SJSA1 (cell line): ENCODE results near the gene CENPP. TPM values are rescaled to one million over a fixed set of nuclear protein-coding genes. Genes with fewer than 3 reads are reported as not detected.

Experiments used
- DNase-seq, 2 experiments: peaks; one replicate each; pipeline ENCODE4 v3.0.0-alpha.2; 2015 to 2020; ENCODE audit warnings: low spot score in 2 of 2, low read depth in 1 of 2
- H3K27ac ChIP-seq: fragments of 250-450 bp; sonication (Bioruptor Pico); 2 replicates; pipeline ENCODE4 v1.5.1; 2020; ENCODE audit warnings: mild to moderate bottlenecking, moderate library complexity
- H3K27me3 ChIP-seq: fragments of 250-450 bp; sonication (Bioruptor Pico); replicated peaks from 2 replicates; pipeline ENCODE4 v1.5.1; 2020; ENCODE audit warnings: mild to moderate bottlenecking, moderate library complexity
- H3K36me3 ChIP-seq: fragments of 250-450 bp; sonication (Bioruptor Pico); 2 replicates; pipeline ENCODE4 v1.5.1; 2020; ENCODE audit warnings: mild to moderate bottlenecking
- H3K4me1 ChIP-seq: fragments of 250-450 bp; sonication (Bioruptor Pico); replicated peaks from 2 replicates; pipeline ENCODE4 v1.6.1; 2021; ENCODE audit warnings: mild to moderate bottlenecking
- H3K4me3 ChIP-seq: fragments of 250-450 bp; sonication (Bioruptor Pico); 2 replicates; pipeline ENCODE4 v1.5.1; 2020; ENCODE audit warnings: mild to moderate bottlenecking
- H3K9me3 ChIP-seq: fragments of 250-450 bp; sonication (Bioruptor Pico); replicated peaks from 2 replicates; pipeline ENCODE4 v1.5.1; 2020; ENCODE audit warnings: mild to moderate bottlenecking
- total RNA-seq: library from RNA; depleted of rRNA; stranded (reverse); fragments of >200 nt; shearing (Covaris generic); gene quantifications from 2 replicates; pipeline ENCODE4 v1.2.3, GENCODE V29; 2014

The CENPP gene
- total RNA-seq, 1 experiment from 2014 or later, result 11.0 TPM

DNA sequence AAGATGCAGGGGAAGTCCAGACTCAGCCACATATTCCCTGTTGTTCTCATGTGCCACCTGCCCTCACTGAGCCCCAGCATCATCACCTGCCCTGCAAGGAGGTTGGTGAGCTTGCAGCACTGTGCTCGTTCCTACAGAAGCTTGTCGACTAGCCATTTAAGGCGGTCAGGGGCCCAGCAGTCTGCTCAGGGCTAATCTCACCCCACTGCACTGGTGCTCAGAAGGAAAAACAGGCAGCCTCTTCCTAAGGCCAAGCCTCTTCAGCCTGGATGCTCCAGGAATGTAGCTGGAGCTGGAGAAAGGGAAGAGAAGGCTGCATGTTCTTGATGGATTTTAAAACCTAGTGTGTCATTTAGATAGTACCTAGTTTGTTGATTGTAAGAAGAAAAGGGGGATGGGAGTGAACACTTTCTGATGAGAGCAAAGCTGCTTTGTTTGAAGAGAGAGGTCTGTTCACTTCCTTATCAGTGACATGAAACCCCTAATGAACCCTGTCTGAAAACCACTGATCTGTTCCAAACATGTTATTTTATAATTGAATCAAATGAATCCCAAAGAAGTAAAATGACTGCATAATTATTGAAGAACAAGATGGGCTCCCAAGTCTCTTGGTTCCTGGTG is 167.1 kb downstream of the CENPP start:
- Histone ChIP-seq H3K9me3 (no peaks in the 10 kb centered on the region), H3K27ac (no peak overlapping the region), H3K4me3 (no peak overlapping the region), H3K36me3 (no peaks in the 10 kb centered on the region), H3K27me3 (no peaks in the 10 kb centered on the region), H3K4me1 (peaks cover 6% of the 10 kb centered on the region)
- DNase-seq, result no peak

DNA sequence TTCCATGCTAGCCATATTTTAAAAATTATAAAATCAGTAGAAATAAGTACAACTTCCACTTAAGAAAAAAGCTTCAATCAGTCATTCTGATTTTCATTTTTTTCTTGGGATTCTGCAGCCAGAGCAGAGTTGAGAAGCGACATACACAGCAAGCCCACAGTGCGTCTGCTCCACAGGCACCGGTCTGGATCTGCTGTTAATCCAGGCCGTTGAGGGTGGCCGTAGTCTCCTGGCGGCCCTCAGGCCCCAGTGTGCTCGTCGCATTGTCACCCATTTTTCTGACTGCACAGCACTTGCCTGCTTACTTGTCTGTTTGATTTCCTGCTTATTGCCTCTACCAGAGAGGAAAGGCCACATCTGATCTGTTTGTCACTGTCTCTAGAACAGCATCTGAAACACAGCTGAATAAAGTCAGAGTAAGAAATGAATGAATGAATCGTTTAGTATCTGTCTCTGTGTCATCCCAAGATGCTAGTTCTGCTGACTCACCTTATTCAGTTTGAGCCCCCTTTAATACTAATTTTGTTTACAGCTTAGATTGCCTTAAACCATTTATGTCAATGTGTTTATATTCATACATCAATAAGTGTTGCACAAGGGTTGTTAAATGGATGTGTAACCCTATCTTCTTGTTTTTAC is 168.1 kb downstream of the CENPP start:
- peaks cover 5% of the 10 kb centered on the region for H3K4me1 ChIP-seq
- no peak overlapping the region for H3K4me3 ChIP-seq
- DNase-seq, result no peak
- H3K36me3 ChIP-seq, result no peaks in the 10 kb centered on the region
- H3K27me3 ChIP-seq, result no peaks in the 10 kb centered on the region
- no peak overlapping the region for H3K27ac ChIP-seq
- no peaks in the 10 kb centered on the region for H3K9me3 ChIP-seq

- H3K27ac ChIP-seq, result no peak overlapping the region
- DNase-seq, result no peak
- H3K36me3 ChIP-seq, result no peaks in the 10 kb centered on the region
- no peaks in the 10 kb centered on the region; the same call in 1 of the 2 replicates for H3K4me1 ChIP-seq
- H3K27me3 ChIP-seq, result no peaks in the 10 kb centered on the region
- no peak overlapping the region for H3K4me3 ChIP-seq
- H3K9me3 ChIP-seq, result no peaks in the 10 kb centered on the region
Observed at GRCh38 chr9:92494856-92495255, 169.1 kb downstream of the CENPP start.

- no peaks in the 10 kb centered on the region for H3K27me3 ChIP-seq
- H3K9me3 ChIP-seq, result no peaks in the 10 kb centered on the region
- H3K4me3 ChIP-seq, result no peak overlapping the region
- H3K4me1 ChIP-seq, result no peaks in the 10 kb centered on the region; the same call in 1 of the 2 replicates
- DNase-seq, result no peak
- no peaks in the 10 kb centered on the region for H3K36me3 ChIP-seq
- no peak overlapping the region for H3K27ac ChIP-seq
Observed at GRCh38 chr9:92496396-92497176, 170.8 kb downstream of the CENPP start.

DNA sequence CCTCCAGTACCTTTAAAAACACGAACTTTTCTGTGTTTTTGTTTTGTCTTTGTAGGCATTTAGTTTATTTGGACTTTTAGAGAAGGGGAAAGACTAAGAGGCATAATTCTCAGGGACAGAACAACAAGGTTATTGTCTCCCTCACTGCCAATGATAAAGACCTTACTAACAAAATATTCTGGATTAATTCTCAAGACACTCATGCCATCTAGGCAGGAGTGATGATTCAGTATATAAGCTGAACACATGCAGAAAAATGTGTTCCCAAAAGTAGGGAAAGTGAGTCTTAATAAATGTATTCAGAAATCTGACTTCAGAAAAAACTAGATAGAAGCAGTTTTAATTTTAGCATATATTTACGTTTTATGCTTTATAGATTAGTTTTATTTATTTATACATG is 173.9 kb downstream of the CENPP start:
- Histone ChIP-seq H3K4me1 (peaks cover 6% of the 10 kb centered on the region), H3K27ac (no peak overlapping the region)
- DNase-seq, result no peak

GRCh38 chr9:92500725-92501124 is 175.0 kb downstream of the CENPP start:
- peaks cover 16% of the 10 kb centered on the region for H3K4me1 ChIP-seq
- H3K36me3 ChIP-seq, result no peaks in the 10 kb centered on the region
- no peak for DNase-seq
- no peak overlapping the region for H3K27ac ChIP-seq
- H3K4me3 ChIP-seq, result no peak overlapping the region
- H3K27me3 ChIP-seq, result no peaks in the 10 kb centered on the region
- H3K9me3 ChIP-seq, result no peaks in the 10 kb centered on the region

More for the DNA sequence above, 173.9 kb downstream of the CENPP start:
- Histone ChIP-seq H3K9me3 (no peaks in the 10 kb centered on the region), H3K36me3 (no peaks in the 10 kb centered on the region), H3K27me3 (no peaks in the 10 kb centered on the region), H3K4me3 (no peak overlapping the region)

- DNase-seq, result no peak
- H3K27ac ChIP-seq, result no peak overlapping the region
- no peaks in the 10 kb centered on the region for H3K36me3 ChIP-seq
- no peak overlapping the region for H3K4me3 ChIP-seq
- H3K9me3 ChIP-seq, result no peaks in the 10 kb centered on the region
- no peaks in the 10 kb centered on the region for H3K27me3 ChIP-seq
- peaks cover 28% of the 10 kb centered on the region for H3K4me1 ChIP-seq
Observed at GRCh38 chr9:92501671-92502393, 176.1 kb downstream of the CENPP start.

DNA sequence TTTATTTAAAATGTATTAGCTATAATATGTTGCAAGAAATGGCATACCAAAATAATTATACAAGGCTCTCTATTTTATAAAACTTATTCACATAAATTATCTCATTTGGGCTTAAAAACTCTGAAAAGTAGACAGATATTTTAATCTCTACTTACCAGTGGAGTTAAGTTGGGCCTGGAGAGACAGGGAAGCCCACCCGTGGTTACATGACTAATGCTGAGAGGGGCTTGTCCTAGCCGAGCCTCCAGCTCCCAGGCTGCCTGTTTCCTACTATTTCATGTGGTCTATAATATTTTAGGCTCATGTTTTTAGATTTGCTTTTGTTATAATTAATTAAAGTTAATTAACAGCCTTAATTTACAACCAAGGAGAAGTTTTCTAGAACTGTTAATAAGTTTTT is 177.4 kb downstream of the CENPP start:
- no peak for DNase-seq
- Histone ChIP-seq H3K27ac (no peak overlapping the region), H3K36me3 (no peaks in the 10 kb centered on the region), H3K4me3 (no peak overlapping the region), H3K27me3 (no peaks in the 10 kb centered on the region), H3K9me3 (no peaks in the 10 kb centered on the region), H3K4me1 (peaks cover 41% of the 10 kb centered on the region)

DNA sequence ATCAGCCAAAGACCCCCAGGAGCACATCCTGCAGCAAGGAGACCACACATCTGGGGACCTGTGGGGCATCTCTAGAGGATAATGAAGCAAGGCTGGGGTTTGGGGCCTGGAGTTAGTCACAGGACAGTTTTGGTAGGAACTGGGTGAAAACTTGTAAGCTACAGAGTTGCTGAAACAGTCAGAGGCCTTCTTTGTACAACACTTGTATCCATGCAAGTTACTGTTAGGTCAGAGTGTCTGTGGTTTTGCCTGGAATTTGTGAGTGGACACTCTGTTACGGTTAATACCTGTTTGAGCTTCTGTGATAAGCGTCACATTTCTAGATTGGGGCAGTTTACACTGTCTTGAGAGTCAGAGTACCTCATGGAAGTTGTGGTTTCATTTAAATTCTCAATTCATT is 179.1 kb downstream of the CENPP start:
- Histone ChIP-seq H3K9me3 (no peaks in the 10 kb centered on the region), H3K4me3 (no peak overlapping the region), H3K4me1 (peaks cover 44% of the 10 kb centered on the region), H3K27me3 (no peaks in the 10 kb centered on the region), H3K27ac (peak overlapping the region; percentile 88), H3K36me3 (no peaks in the 10 kb centered on the region)
- DNase-seq, result no peak

DNA sequence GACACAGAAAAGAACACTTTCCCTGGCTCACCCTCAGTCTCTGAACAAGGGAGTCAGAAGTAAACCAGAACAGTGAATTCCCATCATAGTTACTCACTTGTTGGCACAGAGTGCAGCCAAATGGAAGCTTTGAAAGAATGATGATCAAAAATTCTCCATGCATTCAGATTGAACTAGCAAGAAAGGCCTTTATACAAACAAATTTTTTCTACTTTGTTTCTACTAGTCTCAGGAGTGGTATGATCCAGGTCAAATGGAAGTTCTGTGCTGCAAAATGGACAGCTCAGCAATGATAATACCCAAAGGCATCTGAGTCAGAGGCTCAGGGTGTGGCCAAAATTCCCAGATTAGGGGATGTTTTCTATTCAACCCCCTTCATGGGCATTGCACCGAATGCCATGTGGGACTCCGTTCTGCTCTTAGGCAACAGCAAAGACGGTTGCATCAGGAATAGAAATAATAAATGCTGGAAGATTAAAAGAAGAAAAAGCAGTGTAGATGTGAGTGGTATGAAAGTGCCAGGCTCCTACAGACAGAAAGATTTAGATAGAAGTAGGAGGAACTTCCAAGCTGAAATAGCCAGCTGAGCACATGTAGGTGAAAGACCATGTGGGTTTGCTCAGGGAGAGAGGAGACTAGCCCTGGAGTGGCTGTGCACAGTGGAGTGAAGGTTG is 180.6 kb downstream of the CENPP start:
- DNase-seq, result peak; percentile 84 to 86
- H3K4me3 ChIP-seq, result no peak overlapping the region
- no peaks in the 10 kb centered on the region for H3K27me3 ChIP-seq
- peak overlapping the region; percentile 88 for H3K27ac ChIP-seq
- H3K9me3 ChIP-seq, result no peaks in the 10 kb centered on the region
- peaks cover 44% of the 10 kb centered on the region for H3K4me1 ChIP-seq
- no peaks in the 10 kb centered on the region for H3K36me3 ChIP-seq

DNA sequence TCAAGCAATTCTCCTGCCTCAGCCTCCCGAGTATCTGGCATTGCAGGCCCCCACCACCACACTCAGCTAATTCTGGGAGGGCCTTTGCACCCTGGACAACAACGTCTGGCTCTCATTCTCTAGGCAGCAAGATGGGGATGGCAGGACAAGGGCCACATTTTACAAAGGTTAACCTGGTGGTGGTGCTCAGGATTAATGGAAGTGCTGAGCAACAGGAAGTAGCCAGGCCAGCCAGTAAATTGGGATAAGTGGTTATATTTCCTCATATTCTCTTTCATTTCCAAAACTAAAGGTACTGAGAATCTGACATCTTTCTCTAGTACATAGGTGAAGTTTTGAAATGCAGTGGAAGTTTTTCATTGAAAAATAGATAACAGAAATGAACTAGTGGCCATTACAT is 181.3 kb downstream of the CENPP start:
- Histone ChIP-seq H3K27me3 (no peaks in the 10 kb centered on the region), H3K9me3 (no peaks in the 10 kb centered on the region), H3K4me1 (peaks cover 44% of the 10 kb centered on the region), H3K4me3 (no peak overlapping the region), H3K27ac (peak overlapping the region; percentile 88), H3K36me3 (no peaks in the 10 kb centered on the region)
- DNase-seq, result no peak

- H3K27ac ChIP-seq, result peak overlapping the region; percentile 88; the same call in 1 of the 2 replicates
- H3K4me3 ChIP-seq, result no peak overlapping the region
- no peaks in the 10 kb centered on the region for H3K9me3 ChIP-seq
- no peaks in the 10 kb centered on the region for H3K36me3 ChIP-seq
- H3K4me1 ChIP-seq, result peaks cover 44% of the 10 kb centered on the region
- no peaks in the 10 kb centered on the region for H3K27me3 ChIP-seq
- DNase-seq, result no peak
Observed at GRCh38 chr9:92507496-92507895, 181.7 kb downstream of the CENPP start.
